HFFc6 (cell line): ENCODE results near the gene TNFRSF11A. TPM values are rescaled to one million over a fixed set of nuclear protein-coding genes. Genes with fewer than 3 reads are reported as not detected.
A peak's percentile ranks its signal among the peaks of the same experiment; 100 is the strongest.

ENCODE experiments used
- DNase-seq: peaks from one replicate; pipeline ENCODE4 v3.0.0-alpha.2; 2018
- H3K27ac Mint-ChIP-seq: 2 replicates; pipeline ENCODE4 v1.8.0; 2020; ENCODE audit warnings: mild to moderate bottlenecking, mixed read lengths
- H3K27me3 Mint-ChIP-seq: 2 replicates; pipeline ENCODE4 v1.8.0; 2021; ENCODE audit warnings: mild to moderate bottlenecking, moderate library complexity, mixed read lengths; ENCODE audit not compliant: insufficient read depth
- H3K36me3 Mint-ChIP-seq: 2 replicates; pipeline ENCODE4 v1.8.0; 2021; ENCODE audit warnings: low read depth, mixed read lengths
- H3K4me1 Mint-ChIP-seq: 2 replicates; pipeline ENCODE4 v1.8.0; 2020; ENCODE audit warnings: low read depth, mixed read lengths
- H3K4me3 Mint-ChIP-seq: 2 replicates; pipeline ENCODE4 v1.8.0; 2020; ENCODE audit warnings: mild to moderate bottlenecking, moderate library complexity, mixed read lengths
- H3K9me3 Mint-ChIP-seq: 2 replicates; pipeline ENCODE4 v1.8.0; 2020; ENCODE audit warnings: mild to moderate bottlenecking, mixed read lengths
- CTCF ChIP-seq: fragments of 200-600 bp; sonication (generic); IDR thresholded peaks from 2 replicates; pipeline ENCODE4 v1.5.0; 2021; ENCODE audit warnings: antibody characterized with exemption, mild to moderate bottlenecking
- total RNA-seq, 6 experiments: library from RNA; stranded (reverse); fragmentation: NEBNext Ultra II Directional; extraction: Animal tissue kit (Norgen Biotek cat#: 25700); gene quantifications; 2 replicates in 1 of 6; 3 replicates in 5 of 6; pipeline ENCODE4 v1.2.3, GENCODE V29; 2021

TNFRSF11A gene
- total RNA-seq, 6 experiments from 2014 or later = 0.05 TPM; not detected in 5

- no peak for DNase-seq
- no peak overlapping the region for H3K4me3 Mint-ChIP-seq
- no peak for TF ChIP-seq CTCF
- no peaks in the 10 kb centered on the region for H3K27me3 Mint-ChIP-seq
- H3K9me3 Mint-ChIP-seq = no peaks in the 10 kb centered on the region
- no peak overlapping the region for H3K27ac Mint-ChIP-seq
- peaks cover 13% of the 10 kb centered on the region for H3K4me1 Mint-ChIP-seq
- peaks cover 19% of the 10 kb centered on the region for H3K36me3 Mint-ChIP-seq
These were observed 36.5 kb upstream of the TNFRSF11A start for GRCh38 chr18:62288665-62289008.

- Mint-ChIP-seq H3K36me3 (peaks cover 18% of the 10 kb centered on the region), H3K27me3 (no peaks in the 10 kb centered on the region), H3K4me1 (peaks cover 9% of the 10 kb centered on the region), H3K27ac (no peak overlapping the region), H3K4me3 (no peak overlapping the region), H3K9me3 (no peaks in the 10 kb centered on the region)
- no peak for DNase-seq
- TF ChIP-seq CTCF = no peak
These were observed 36.1 kb upstream of the TNFRSF11A start for GRCh38 chr18:62289047-62289446.

GRCh38 chr18:62294073-62294472, 31.0 kb upstream of the TNFRSF11A start:
- Mint-ChIP-seq H3K36me3 (peaks cover 13% of the 10 kb centered on the region; the same call in 1 of the 2 replicates), H3K9me3 (no peaks in the 10 kb centered on the region), H3K4me1 (peaks cover 4% of the 10 kb centered on the region), H3K27ac (no peak overlapping the region), H3K4me3 (no peak overlapping the region), H3K27me3 (no peaks in the 10 kb centered on the region)
- no peak for DNase-seq
- TF ChIP-seq CTCF = peak; percentile 29; the same call in 1 of the 2 replicates

GRCh38 chr18:62300359-62300963, 24.6 kb upstream of the TNFRSF11A start:
- H3K4me3 Mint-ChIP-seq = no peak overlapping the region
- H3K27me3 Mint-ChIP-seq = no peaks in the 10 kb centered on the region
- no peak for DNase-seq
- no peaks in the 10 kb centered on the region for H3K9me3 Mint-ChIP-seq
- peaks cover 28% of the 10 kb centered on the region for H3K36me3 Mint-ChIP-seq
- TF ChIP-seq CTCF = no peak
- no peak overlapping the region for H3K27ac Mint-ChIP-seq
- no peaks in the 10 kb centered on the region for H3K4me1 Mint-ChIP-seq

- Mint-ChIP-seq H3K36me3 (peaks cover 28% of the 10 kb centered on the region), H3K4me1 (no peaks in the 10 kb centered on the region), H3K27me3 (no peaks in the 10 kb centered on the region), H3K27ac (no peak overlapping the region), H3K9me3 (no peaks in the 10 kb centered on the region), H3K4me3 (no peak overlapping the region)
- DNase-seq = no peak
- TF ChIP-seq CTCF = no peak
These were observed 23.8 kb upstream of the TNFRSF11A start for GRCh38 chr18:62301322-62301721.
